ENCODE results near the gene LRIG2. TPM values are rescaled to one million over a fixed set of nuclear protein-coding genes. Genes with fewer than 3 reads are reported as not detected.
"Not testable (repeated sequence)": the region's sequence is repeated elsewhere in the genome, so short reads cannot be mapped to it uniquely, and the experiment has no call there.

LRIG2 gene
- total RNA-seq, 1 experiment from 2014 or later: 11.8 TPM

GRCh38 chr1:113072141-113072756 lies 749 bp upstream of the LRIG2 start:
- POLR2A ChIA-PET: interaction anchor here (0.5 to 2.4 kb wide), 45 partner anchors 13 to 1154 kb away, joined by 3 to 30 read pairs (median 4); partner anchors contain the start of genes PPM1J, RSBN1 and SLC16A1
- no peak for DNase-seq (ENCODE audit: unreplicated experiment)
- Mint-ChIP-seq H3K36me3 (ENCODE audit: insufficient read depth, unreplicated experiment) (peaks cover 14% of the 10 kb centered on the region), H3K27ac (ENCODE audit: low read depth, unreplicated experiment) (peak overlapping the region; percentile 96), H3K27me3 (ENCODE audit: insufficient read depth, unreplicated experiment) (no peaks in the 10 kb centered on the region), H3K4me3 (ENCODE audit: unreplicated experiment) (peak overlapping the region; percentile 92), H3K9me3 (ENCODE audit: unreplicated experiment) (no peaks in the 10 kb centered on the region), H3K4me1 (ENCODE audit: insufficient read depth, unreplicated experiment) (peaks cover 15% of the 10 kb centered on the region)
- intact Hi-C loops (cut with micrococcal nuclease): loop anchor here (2.0 to 10.0 kb wide), 2 partner anchors 267 to 355 kb away; no protein-coding TSS in a partner anchor
- TF ChIP-seq, protein P1, sequence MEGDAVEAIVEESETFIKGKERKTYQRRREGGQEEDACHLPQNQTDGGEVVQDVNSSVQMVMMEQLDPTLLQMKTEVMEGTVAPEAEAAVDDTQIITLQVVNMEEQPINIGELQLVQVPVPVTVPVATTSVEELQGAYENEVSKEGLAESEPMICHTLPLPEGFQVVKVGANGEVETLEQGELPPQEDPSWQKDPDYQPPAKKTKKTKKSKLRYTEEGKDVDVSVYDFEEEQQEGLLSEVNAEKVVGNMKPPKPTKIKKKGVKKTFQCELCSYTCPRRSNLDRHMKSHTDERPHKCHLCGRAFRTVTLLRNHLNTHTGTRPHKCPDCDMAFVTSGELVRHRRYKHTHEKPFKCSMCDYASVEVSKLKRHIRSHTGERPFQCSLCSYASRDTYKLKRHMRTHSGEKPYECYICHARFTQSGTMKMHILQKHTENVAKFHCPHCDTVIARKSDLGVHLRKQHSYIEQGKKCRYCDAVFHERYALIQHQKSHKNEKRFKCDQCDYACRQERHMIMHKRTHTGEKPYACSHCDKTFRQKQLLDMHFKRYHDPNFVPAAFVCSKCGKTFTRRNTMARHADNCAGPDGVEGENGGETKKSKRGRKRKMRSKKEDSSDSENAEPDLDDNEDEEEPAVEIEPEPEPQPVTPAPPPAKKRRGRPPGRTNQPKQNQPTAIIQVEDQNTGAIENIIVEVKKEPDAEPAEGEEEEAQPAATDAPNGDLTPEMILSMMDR (IDR thresholded peaks at IDR 0.05; ENCODE audit: unreplicated experiment): no peak
- BruUV-seq (replicated peaks): TSS peak; percentile 28
- CTCF ChIA-PET: interaction anchor here (0.5 to 3.6 kb wide), 77 partner anchors 10 to 855 kb away, joined by 3 to 46 read pairs (median 5); partner anchors contain the start of gene SLC16A1

- Mint-ChIP-seq H3K9me3 (ENCODE audit: unreplicated experiment) (no peaks in the 10 kb centered on the region), H3K4me1 (ENCODE audit: insufficient read depth, unreplicated experiment) (peaks cover 15% of the 10 kb centered on the region), H3K27ac (ENCODE audit: low read depth, unreplicated experiment) (peak overlapping the region; percentile 96), H3K4me3 (ENCODE audit: unreplicated experiment) (peak overlapping the region; percentile 92), H3K27me3 (ENCODE audit: insufficient read depth, unreplicated experiment) (no peaks in the 10 kb centered on the region), H3K36me3 (ENCODE audit: insufficient read depth, unreplicated experiment) (peaks cover 23% of the 10 kb centered on the region)
- intact Hi-C loops (cut with micrococcal nuclease): loop anchor here (2.0 to 10.0 kb wide), 2 partner anchors 269 to 357 kb away; no protein-coding TSS in a partner anchor
- peak; percentile 52 for DNase-seq (ENCODE audit: unreplicated experiment)
- TF ChIP-seq, protein P1 (IDR thresholded peaks at IDR 0.05; ENCODE audit: unreplicated experiment): peak; percentile 26
- no TSS peak for BruUV-seq (replicated peaks)
- ChIA-PET POLR2A (interaction anchor here (0.6 to 2.4 kb wide), 35 partner anchors 8 to 830 kb away, joined by 3 to 30 read pairs (median 5); partner anchors contain the start of genes AP4B1, PPM1J and SLC16A1), CTCF (interaction anchor here (0.7 to 3.6 kb wide), 48 partner anchors 9 to 1209 kb away, joined by 3 to 46 read pairs (median 7); partner anchors contain the start of gene SLC16A1)
Measured at GRCh38 chr1:113073479-113073950, 517 bp downstream of the LRIG2 start.

DNA sequence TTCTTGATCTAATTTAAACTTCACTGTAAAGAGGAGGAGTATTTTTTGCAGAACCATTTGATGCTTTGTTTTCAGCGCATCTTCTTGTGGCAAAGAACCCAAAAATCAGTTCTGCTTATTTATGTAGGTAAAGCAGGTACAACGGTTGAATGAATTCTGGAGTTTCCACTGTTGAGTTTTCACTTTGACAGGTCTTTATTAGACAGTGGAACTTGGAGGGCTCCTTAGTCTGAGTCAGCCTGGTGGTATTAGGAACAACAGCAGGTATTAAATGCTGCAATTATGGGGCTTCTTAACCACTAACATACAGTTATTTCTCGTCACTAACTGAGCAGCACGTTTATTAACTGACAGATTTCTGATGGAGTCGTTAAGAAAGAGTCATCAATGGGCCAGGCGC lies 1.2 kb downstream of the LRIG2 start:
- TSS peak; percentile 52 for BruUV-seq (replicated peaks)

GRCh38 chr1:113077978-113078377 lies 5.0 kb downstream of the LRIG2 start:
- peaks cover 55% of the 10 kb centered on the region for H3K36me3 Mint-ChIP-seq (ENCODE audit: insufficient read depth, unreplicated experiment)
- POLR2A ChIA-PET; H3K9me3 Mint-ChIP-seq (ENCODE audit: unreplicated experiment); H3K27me3 Mint-ChIP-seq (ENCODE audit: insufficient read depth, unreplicated experiment); BruUV-seq (replicated peaks); DNase-seq (ENCODE audit: unreplicated experiment); H3K27ac Mint-ChIP-seq (ENCODE audit: low read depth, unreplicated experiment); H3K4me3 Mint-ChIP-seq (ENCODE audit: unreplicated experiment): not testable (repeated sequence)
- peaks cover 10% of the 10 kb centered on the region for H3K4me1 Mint-ChIP-seq (ENCODE audit: insufficient read depth, unreplicated experiment)
- intact Hi-C loops (cut with micrococcal nuclease): loop anchor here (10.0 kb wide), 1 partner anchor 273 kb away; no protein-coding TSS in a partner anchor
- CTCF ChIA-PET: interaction anchor here (0.6 to 1.0 kb wide), 3 partner anchors 197 to 450 kb away, joined by 3 to 4 read pairs (median 3); no protein-coding TSS in a partner anchor

More for the DNA sequence above, 1.2 kb downstream of the LRIG2 start:
- Mint-ChIP-seq H3K4me1 (ENCODE audit: insufficient read depth, unreplicated experiment) (peaks cover 15% of the 10 kb centered on the region), H3K4me3 (ENCODE audit: unreplicated experiment) (peak overlapping the region; percentile 92), H3K27ac (ENCODE audit: low read depth, unreplicated experiment) (peak overlapping the region; percentile 96), H3K9me3 (ENCODE audit: unreplicated experiment) (no peaks in the 10 kb centered on the region), H3K36me3 (ENCODE audit: insufficient read depth, unreplicated experiment) (peaks cover 30% of the 10 kb centered on the region), H3K27me3 (ENCODE audit: insufficient read depth, unreplicated experiment) (no peaks in the 10 kb centered on the region)
- TF ChIP-seq, protein P1 (IDR thresholded peaks at IDR 0.05; ENCODE audit: unreplicated experiment): no peak
- ChIA-PET CTCF (interaction anchor here (0.5 to 3.6 kb wide), 19 partner anchors 8 to 868 kb away, joined by 3 to 46 read pairs (median 10); partner anchors contain the start of gene SLC16A1), POLR2A (interaction anchor here (0.5 to 2.4 kb wide), 8 partner anchors 40 to 830 kb away, joined by 3 to 30 read pairs (median 6); partner anchors contain the start of genes AP4B1, PPM1J and SLC16A1)
- no peak for DNase-seq (ENCODE audit: unreplicated experiment)
- intact Hi-C loops (cut with micrococcal nuclease): loop anchor here (10.0 kb wide), 1 partner anchor 269 kb away; no protein-coding TSS in a partner anchor

Measured in MCF 10A (cell line).